Measurements from ENCODE around the gene PPFIA1. TPM values are rescaled to one million over a fixed set of nuclear protein-coding genes. Genes with fewer than 3 reads are reported as not detected.

Gene PPFIA1
- total RNA-seq, 2 experiments from 2014 or later: 27.2 to 30.9 TPM

DNA sequence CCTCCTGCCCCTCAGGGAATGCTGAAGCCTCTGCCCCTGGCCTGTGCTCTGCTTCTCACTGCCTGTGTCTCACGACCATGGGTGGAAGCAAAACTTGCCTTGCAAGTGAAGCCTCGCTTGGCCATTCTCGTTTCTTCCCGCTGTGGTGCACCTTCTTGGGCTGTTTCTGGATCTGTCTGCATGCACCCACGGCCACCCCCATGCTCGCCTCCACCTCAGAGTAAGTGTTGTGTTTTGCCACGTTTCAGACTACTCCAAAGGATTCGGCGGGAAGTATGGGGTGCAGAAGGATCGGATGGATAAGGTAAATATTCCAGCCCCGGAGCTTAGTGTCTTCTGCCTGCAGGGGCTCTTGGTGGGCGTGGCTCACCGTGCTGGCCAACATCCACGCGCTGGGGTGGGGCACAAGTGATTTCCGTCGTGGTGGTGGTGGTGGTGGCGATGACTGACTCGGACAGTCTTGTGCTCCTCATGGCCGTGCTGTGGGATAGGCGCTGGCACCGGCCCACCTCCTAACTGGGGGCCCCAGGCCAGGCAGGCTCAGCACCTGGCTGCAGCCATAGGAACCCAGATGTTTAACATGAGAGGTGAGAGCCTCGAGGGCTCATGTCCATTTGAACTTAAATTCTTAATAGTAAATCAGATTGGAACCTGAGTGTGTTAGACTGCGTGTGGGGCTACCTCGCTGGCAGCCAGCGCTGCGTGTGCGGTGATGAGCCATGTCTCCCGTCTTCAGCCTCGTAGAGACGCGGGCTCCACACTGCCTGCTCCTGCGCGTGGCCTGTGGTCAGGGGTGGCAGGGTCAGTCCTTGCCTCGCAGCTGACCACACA is 152.4 kb downstream of the PPFIA1 start:
- H3K27ac Mint-ChIP-seq: no peak overlapping the region
- CTCF ChIA-PET: no interaction called here
- intact Hi-C loops (cut with micrococcal nuclease): no loop called here

DNA sequence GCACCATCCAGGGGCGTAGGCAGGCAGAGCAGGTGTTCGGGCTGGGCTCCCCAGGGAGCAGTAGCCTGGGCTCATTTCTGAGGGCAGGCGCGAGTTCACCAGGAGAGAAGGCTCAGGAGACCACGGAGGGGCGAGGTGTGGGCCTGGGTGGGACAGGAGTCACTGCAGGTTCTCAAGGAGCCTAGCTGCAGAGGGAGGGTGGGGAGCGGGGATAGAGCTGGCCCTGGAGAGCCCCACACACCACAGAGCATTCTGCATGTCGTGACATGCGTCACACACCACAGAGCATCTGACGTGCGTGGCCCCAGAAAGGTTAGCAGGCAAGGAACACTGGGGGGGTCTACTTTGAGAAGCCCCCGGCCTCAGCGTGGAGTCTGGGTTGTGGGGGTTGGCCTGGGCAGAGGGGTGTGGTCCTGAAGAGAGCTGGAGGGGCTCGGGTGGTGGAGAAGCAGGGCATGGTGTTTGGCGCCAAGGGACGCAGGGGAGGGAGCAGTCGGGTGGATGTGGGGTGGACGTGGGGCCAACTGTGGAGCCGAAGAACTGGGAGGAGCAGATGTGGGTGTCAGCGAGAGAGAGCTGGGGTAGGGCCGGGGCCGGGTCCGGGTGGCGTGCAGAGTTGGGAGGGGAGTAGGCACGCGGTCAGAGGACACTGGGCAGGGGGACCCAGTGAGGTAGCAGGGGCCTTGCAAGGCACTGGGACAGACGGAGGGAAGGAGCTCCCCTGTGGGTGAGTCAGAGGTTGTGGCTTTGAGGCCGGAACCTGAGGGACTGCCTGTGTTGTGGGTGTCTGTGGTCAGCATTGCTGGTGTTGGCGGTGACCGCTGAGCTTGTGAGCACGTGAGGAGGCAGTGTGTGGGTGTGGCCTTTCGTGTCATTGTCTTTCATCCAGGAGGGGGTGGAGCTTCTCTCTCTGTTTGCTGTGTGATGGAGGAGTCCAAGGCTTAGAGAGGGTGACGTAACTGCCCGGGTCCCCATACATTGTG is 153.3 kb downstream of the PPFIA1 start:
- Mint-ChIP-seq H3K27me3 (peaks cover 5% of the 10 kb centered on the region), H3K4me1 (ENCODE audit: low read depth) (peaks cover 10% of the 10 kb centered on the region), H3K36me3 (ENCODE audit: low read depth) (peaks cover 2% of the 10 kb centered on the region), H3K4me3 (no peak overlapping the region), H3K27ac (no peak overlapping the region), H3K9me3 (no peaks in the 10 kb centered on the region)
- ChIA-PET CTCF (no interaction called here), POLR2A (no interaction called here)
- ATAC-seq: peak; percentile 73
- DNase-seq: peak; percentile 71
- intact Hi-C loops (cut with micrococcal nuclease): no loop called here
- TF ChIP-seq, protein P1, sequence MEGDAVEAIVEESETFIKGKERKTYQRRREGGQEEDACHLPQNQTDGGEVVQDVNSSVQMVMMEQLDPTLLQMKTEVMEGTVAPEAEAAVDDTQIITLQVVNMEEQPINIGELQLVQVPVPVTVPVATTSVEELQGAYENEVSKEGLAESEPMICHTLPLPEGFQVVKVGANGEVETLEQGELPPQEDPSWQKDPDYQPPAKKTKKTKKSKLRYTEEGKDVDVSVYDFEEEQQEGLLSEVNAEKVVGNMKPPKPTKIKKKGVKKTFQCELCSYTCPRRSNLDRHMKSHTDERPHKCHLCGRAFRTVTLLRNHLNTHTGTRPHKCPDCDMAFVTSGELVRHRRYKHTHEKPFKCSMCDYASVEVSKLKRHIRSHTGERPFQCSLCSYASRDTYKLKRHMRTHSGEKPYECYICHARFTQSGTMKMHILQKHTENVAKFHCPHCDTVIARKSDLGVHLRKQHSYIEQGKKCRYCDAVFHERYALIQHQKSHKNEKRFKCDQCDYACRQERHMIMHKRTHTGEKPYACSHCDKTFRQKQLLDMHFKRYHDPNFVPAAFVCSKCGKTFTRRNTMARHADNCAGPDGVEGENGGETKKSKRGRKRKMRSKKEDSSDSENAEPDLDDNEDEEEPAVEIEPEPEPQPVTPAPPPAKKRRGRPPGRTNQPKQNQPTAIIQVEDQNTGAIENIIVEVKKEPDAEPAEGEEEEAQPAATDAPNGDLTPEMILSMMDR (IDR thresholded peaks at IDR 0.05): no peak

More for the DNA sequence above, 152.4 kb downstream of the PPFIA1 start:
- TF ChIP-seq, protein P1 (IDR thresholded peaks at IDR 0.05): no peak
- ATAC-seq (no peak), DNase-seq (no peak)
- H3K27me3 Mint-ChIP-seq: peaks cover 5% of the 10 kb centered on the region
- peaks cover 10% of the 10 kb centered on the region for H3K4me1 Mint-ChIP-seq (ENCODE audit: low read depth)
- H3K36me3 Mint-ChIP-seq (ENCODE audit: low read depth): peaks cover 3% of the 10 kb centered on the region
- POLR2A ChIA-PET: no interaction called here
- H3K4me3 Mint-ChIP-seq: no peak overlapping the region
- H3K9me3 Mint-ChIP-seq: no peaks in the 10 kb centered on the region

DNA sequence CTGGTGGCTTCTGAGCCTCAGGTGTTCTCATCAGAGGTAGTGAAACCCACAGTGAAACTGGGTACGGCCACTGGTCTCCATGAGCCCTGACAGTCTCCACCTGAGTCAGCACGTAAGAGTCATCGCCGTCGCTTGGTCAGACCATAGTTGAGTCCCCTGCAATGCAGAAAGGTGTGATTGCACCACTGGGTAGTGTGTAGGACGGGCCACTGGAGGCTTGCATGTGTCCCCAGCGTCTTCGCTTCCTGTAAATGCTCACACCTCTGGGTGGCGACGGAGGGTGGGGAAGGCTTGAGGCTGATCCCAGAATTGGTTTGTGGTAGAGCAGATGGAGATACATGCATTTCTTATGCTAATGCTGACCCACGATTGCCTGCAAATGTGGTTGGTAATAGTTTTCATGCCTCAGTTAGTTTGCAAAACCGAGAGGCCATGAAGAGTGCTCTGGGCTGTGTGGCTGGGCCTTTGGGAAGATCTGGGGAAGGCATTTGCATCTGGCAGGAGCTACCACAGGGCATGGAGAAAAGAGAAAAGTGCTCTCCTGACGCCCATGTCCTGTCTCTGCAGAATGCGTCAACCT is 154.4 kb downstream of the PPFIA1 start:
- H3K9me3 Mint-ChIP-seq: no peaks in the 10 kb centered on the region
- no peak overlapping the region for H3K4me3 Mint-ChIP-seq
- peaks cover 10% of the 10 kb centered on the region for H3K4me1 Mint-ChIP-seq (ENCODE audit: low read depth)
- DNase-seq (no peak), ATAC-seq (no peak)
- peaks cover 5% of the 10 kb centered on the region for H3K27me3 Mint-ChIP-seq
- POLR2A ChIA-PET: no interaction called here
- H3K27ac Mint-ChIP-seq: no peak overlapping the region
- intact Hi-C loops (cut with micrococcal nuclease): no loop called here
- peaks cover 2% of the 10 kb centered on the region for H3K36me3 Mint-ChIP-seq (ENCODE audit: low read depth)
- CTCF ChIA-PET: no interaction called here
- TF ChIP-seq, protein P1 (IDR thresholded peaks at IDR 0.05): no peak

DNA sequence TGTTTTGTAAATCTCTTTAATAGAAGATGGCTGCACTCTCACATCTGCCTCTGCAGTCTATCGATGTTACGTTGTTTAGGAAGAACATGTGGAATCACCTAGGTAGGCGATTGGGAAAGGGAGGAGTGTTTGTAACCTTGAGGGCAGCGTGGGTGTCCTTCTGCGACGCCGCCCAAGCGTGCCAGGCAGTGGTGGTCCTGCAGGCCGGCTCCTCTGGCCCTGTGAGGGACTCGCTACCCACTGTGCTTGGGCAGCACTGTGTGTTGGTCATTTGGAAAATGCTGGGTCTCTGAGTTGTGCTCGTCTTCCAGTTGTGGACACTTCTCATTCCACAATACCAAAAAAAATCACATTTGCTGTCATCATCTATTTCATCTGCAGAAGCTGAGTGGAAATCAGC is 156.9 kb downstream of the PPFIA1 start:
- H3K36me3 Mint-ChIP-seq (ENCODE audit: low read depth): peaks cover 6% of the 10 kb centered on the region

More for the DNA sequence above, 156.9 kb downstream of the PPFIA1 start:
- Mint-ChIP-seq H3K9me3 (no peaks in the 10 kb centered on the region), H3K27ac (no peak overlapping the region), H3K27me3 (peaks cover 5% of the 10 kb centered on the region), H3K4me1 (ENCODE audit: low read depth) (peaks cover 10% of the 10 kb centered on the region), H3K4me3 (no peak overlapping the region)
- intact Hi-C loops (cut with micrococcal nuclease): no loop called here
- ATAC-seq (no peak), DNase-seq (no peak)
- ChIA-PET POLR2A (interaction anchor here (1.3 kb wide), 1 partner anchor 16 kb away, joined by 4 read pairs; no protein-coding TSS in a partner anchor), CTCF (no interaction called here)
- TF ChIP-seq, protein P1 (IDR thresholded peaks at IDR 0.05): no peak

Data from activated CD8-positive, alpha-beta T cell treated with anti-CD3 and anti-CD28 coated beads for 36 hours (primary cell).